H1 (cell line): Measurements from ENCODE around the gene FGF18.

Source experiments
- CEBPB ChIP-seq: IDR thresholded peaks from 2 replicates; pipeline ENCODE4 v1.6.1; 2012; ENCODE audit warnings: low read depth, low read length
- CHD2 ChIP-seq: IDR thresholded peaks from 2 replicates; pipeline ENCODE4 v1.6.1; 2012; ENCODE audit warnings: low read length, improper control_type of control experiment
- CTCF ChIP-seq, 3 experiments: IDR thresholded peaks; 1 replicate in 2 of 3; 2 replicates in 1 of 3; pipeline versions ENCODE4 v1.5.1 to v1.6.1; 2011; ENCODE audit warnings: low read length in 3 of 3, mild to moderate bottlenecking in 3 of 3, inconsistent platforms in 2 of 3, low read depth in 1 of 3, moderate library complexity in 1 of 3; ENCODE audit not compliant: insufficient read depth in 1 of 3; ENCODE audit errors: control extremely low read depth in 1 of 3
- EZH2 ChIP-seq: fragments of 200-600 bp; sonication (generic); IDR thresholded peaks from 2 replicates; pipeline ENCODE4 v1.7.1; 2012; ENCODE audit warnings: low read depth, mild to moderate bottlenecking, moderate library complexity, low read length, inconsistent platforms; ENCODE audit not compliant: severe bottlenecking
- HDAC2 ChIP-seq, 2 experiments: fragments of 300-600 bp in 1 of 2; sonication (generic) in 1 of 2; IDR thresholded peaks; 2 replicates each; pipeline ENCODE4 v1.6.1; 2011 to 2012; ENCODE audit warnings: low read depth in 2 of 2, low read length in 2 of 2, mild to moderate bottlenecking in 2 of 2, moderate library complexity in 2 of 2, borderline replicate concordance in 1 of 2, inconsistent platforms in 1 of 2
- JUND ChIP-seq: IDR thresholded peaks from 2 replicates; pipeline ENCODE4 v1.6.1; 2011; ENCODE audit warnings: mild to moderate bottlenecking, improper control_type of control experiment, low read length
- RAD21 ChIP-seq, 2 experiments: IDR thresholded peaks in 1 of 2; conservative IDR thresholded peaks in 1 of 2; 2 replicates each; pipeline ENCODE4 v1.6.1; 2011; ENCODE audit warnings: low read depth in 2 of 2, low read length in 2 of 2, improper control_type of control experiment in 1 of 2, inconsistent platforms in 1 of 2, mild to moderate bottlenecking in 1 of 2, moderate library complexity in 1 of 2
- TAF1 ChIP-seq: IDR thresholded peaks from 2 replicates; pipeline ENCODE4 v1.6.1; 2011; ENCODE audit warnings: mild to moderate bottlenecking, low read depth, low read length
- TCF12 ChIP-seq: IDR thresholded peaks from 2 replicates; pipeline ENCODE4 v1.6.1; 2011; ENCODE audit warnings: low read depth, mild to moderate bottlenecking, low read length
- ZNF274 ChIP-seq: IDR thresholded peaks from 2 replicates; pipeline ENCODE4 v1.7.0; 2012; ENCODE audit warnings: low read length, borderline replicate concordance; ENCODE audit errors: extremely low read depth

- TF ChIP-seq TCF12 (no peak), CHD2 (no peak), HDAC2 (IDR thresholded peaks at IDR 0.05; ENCODE audit: borderline replicate concordance in 1 of 2, low read depth in 2 of 2, low read length in 2 of 2) (no peak), ZNF274 (no peak), CEBPB (no peak), TAF1 (no peak), RAD21 (IDR thresholded peaks at IDR 0.05 in 1 of 2, conservative IDR thresholded peaks at IDR 0.05 in 1 of 2; ENCODE audit: low read depth in 2 of 2, low read length in 2 of 2) (no peak), CTCF (IDR thresholded peaks at IDR 0.05; ENCODE audit: control extremely low read depth in 1 of 3, insufficient read depth in 1 of 3, low read depth in 1 of 3, low read length in 3 of 3) (no peak), EZH2 (no peak), JUND (no peak)
Observed at GRCh38 chr5:171478946-171479775, 59.7 kb downstream of the FGF18 start.
